Measurements from ENCODE around the gene MBD4. TPM values are rescaled to one million over a fixed set of nuclear protein-coding genes. Genes with fewer than 3 reads are reported as not detected.

MBD4 gene
- total and polyA plus RNA-seq, 2 experiments from 2014 or later = 33.9 to 59.3 TPM

- Mint-ChIP-seq H3K27me3 (ENCODE audit: insufficient read depth, low read depth, poor library complexity) (peaks cover 9% of the 10 kb centered on the region), H3K4me1 (no peaks in the 10 kb centered on the region; the same call in 2 of the 3 replicates), H3K4me3 (no peak overlapping the region), H3K9me3 (no peaks in the 10 kb centered on the region; the same call in 2 of the 3 replicates), H3K27ac (no peak overlapping the region), H3K36me3 (ENCODE audit: low read depth) (no peaks in the 10 kb centered on the region)
- Histone ChIP-seq H3K27ac (ENCODE audit: low read depth) (no peak overlapping the region), H3K9me2 (ENCODE audit: insufficient read depth) (no peaks in the 10 kb centered on the region), H3K4me2 (no peak overlapping the region), H3F3A (replicated peaks; ENCODE audit: low read depth) (no peaks in the 10 kb centered on the region), H3K4me3 (no peak overlapping the region), H3K27me3 (ENCODE audit: insufficient read depth) (no peaks in the 10 kb centered on the region), H4K20me1 (replicated peaks; ENCODE audit: insufficient read depth) (no peaks in the 10 kb centered on the region), H3K36me3 (ENCODE audit: insufficient read depth) (no peaks in the 10 kb centered on the region), H2AFZ (no peak overlapping the region), H3K4me1 (ENCODE audit: insufficient read depth) (no peaks in the 10 kb centered on the region), H3K79me2 (replicated peaks; ENCODE audit: insufficient read depth) (no peaks in the 10 kb centered on the region)
- DNase-seq (ENCODE audit: low spot score) (no peak), ATAC-seq (no peak)
- TF ChIP-seq JUNB (IDR thresholded peaks at IDR 0.05; ENCODE audit: unreplicated experiment) = no peak
- TF ChIP-seq STAT1 (IDR thresholded peaks at IDR 0.05; ENCODE audit: unreplicated experiment) = no peak
- TF ChIP-seq NANOG (IDR thresholded peaks at IDR 0.05; ENCODE audit: borderline replicate concordance) = no peak
Measured at GRCh38 chr3:129404610-129405009, 35.1 kb downstream of the MBD4 start.

GRCh38 chr3:129404130-129404529 lies 35.6 kb downstream of the MBD4 start:
- Histone ChIP-seq H3K9me2 (ENCODE audit: insufficient read depth) (no peaks in the 10 kb centered on the region), H3K27me3 (ENCODE audit: insufficient read depth) (no peaks in the 10 kb centered on the region), H3K4me2 (no peak overlapping the region), H3K4me3 (no peak overlapping the region), H2AFZ (no peak overlapping the region), H4K20me1 (replicated peaks; ENCODE audit: insufficient read depth) (no peaks in the 10 kb centered on the region), H3F3A (replicated peaks; ENCODE audit: low read depth) (no peaks in the 10 kb centered on the region), H3K27ac (ENCODE audit: low read depth) (no peak overlapping the region), H3K79me2 (replicated peaks; ENCODE audit: insufficient read depth) (peaks cover under 1% of the 10 kb centered on the region), H3K36me3 (ENCODE audit: insufficient read depth) (no peaks in the 10 kb centered on the region), H3K4me1 (ENCODE audit: insufficient read depth) (no peaks in the 10 kb centered on the region)
- Mint-ChIP-seq H3K4me1 (no peaks in the 10 kb centered on the region; the same call in 2 of the 3 replicates), H3K36me3 (ENCODE audit: low read depth) (no peaks in the 10 kb centered on the region), H3K4me3 (no peak overlapping the region), H3K27ac (no peak overlapping the region), H3K27me3 (ENCODE audit: insufficient read depth, low read depth, poor library complexity) (peaks cover 10% of the 10 kb centered on the region), H3K9me3 (no peaks in the 10 kb centered on the region; the same call in 2 of the 3 replicates)
- no peak for ATAC-seq
- no peak for DNase-seq (ENCODE audit: low spot score)
- TF ChIP-seq STAT1 (IDR thresholded peaks at IDR 0.05; ENCODE audit: unreplicated experiment) = no peak
- no peak for TF ChIP-seq EZH2 (IDR thresholded peaks at IDR 0.05; ENCODE audit: low read depth, unreplicated experiment)
- no peak for TF ChIP-seq EZH2phosphoT487 (IDR thresholded peaks at IDR 0.05; ENCODE audit: unreplicated experiment)
- TF ChIP-seq ZNF331 (CRISPR knock-in tag; IDR thresholded peaks at IDR 0.05; ENCODE audit: low read depth) = no peak
- no peak for TF ChIP-seq JUNB (IDR thresholded peaks at IDR 0.05; ENCODE audit: unreplicated experiment)
- no peak for TF ChIP-seq CREB1 (CRISPR knock-in tag; IDR thresholded peaks at IDR 0.05; ENCODE audit: low read depth)
- no peak for TF ChIP-seq ZNF114 (CRISPR knock-in tag; IDR thresholded peaks at IDR 0.05)
- TF ChIP-seq ZNF462 (CRISPR knock-in tag; IDR thresholded peaks at IDR 0.05) = no peak
- TF ChIP-seq POLR2AphosphoS5 (IDR thresholded peaks at IDR 0.05; ENCODE audit: low read depth) = no peak
- no peak for TF ChIP-seq CTCF (conservative IDR thresholded peaks at IDR 0.05; ENCODE audit: low read depth in 2 of 2)
- TF ChIP-seq NANOG (IDR thresholded peaks at IDR 0.05; ENCODE audit: borderline replicate concordance) = no peak
- TF ChIP-seq, protein P1, sequence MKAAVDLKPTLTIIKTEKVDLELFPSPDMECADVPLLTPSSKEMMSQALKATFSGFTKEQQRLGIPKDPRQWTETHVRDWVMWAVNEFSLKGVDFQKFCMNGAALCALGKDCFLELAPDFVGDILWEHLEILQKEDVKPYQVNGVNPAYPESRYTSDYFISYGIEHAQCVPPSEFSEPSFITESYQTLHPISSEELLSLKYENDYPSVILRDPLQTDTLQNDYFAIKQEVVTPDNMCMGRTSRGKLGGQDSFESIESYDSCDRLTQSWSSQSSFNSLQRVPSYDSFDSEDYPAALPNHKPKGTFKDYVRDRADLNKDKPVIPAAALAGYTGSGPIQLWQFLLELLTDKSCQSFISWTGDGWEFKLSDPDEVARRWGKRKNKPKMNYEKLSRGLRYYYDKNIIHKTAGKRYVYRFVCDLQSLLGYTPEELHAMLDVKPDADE (IDR thresholded peaks at IDR 0.05) = no peak
